Measurements from ENCODE around the gene CELA3B. TPM values are rescaled to one million over a fixed set of nuclear protein-coding genes. Genes with fewer than 3 reads are reported as not detected.

The CELA3B gene
- total and polyA plus RNA-seq, 2 experiments from 2014 or later = 0.33 TPM; not detected in 1

Small RNA genes within 50 kb of the gene (small RNA-seq; reads per million reads assigned to genes)
- gene RN7SL186P (not detected), gene RN7SL386P (not detected), gene RNU6-1022P (not detected), gene RNU6-776P (not detected)

Other genes starting within 250 kb of the CELA3B start
- gene USP48, start 193.9 kb upstream of the CELA3B start, total RNA-seq = 39.5 and 46.7 TPM in 2 replicates
- gene USP48, start 193.9 kb upstream of the CELA3B start, polyA plus RNA-seq = 36.7 and 38.9 TPM in 2 replicates
- 0.10 and 0.20 TPM in 2 replicates for gene LDLRAD2, start 164.8 kb upstream of the CELA3B start, total RNA-seq
- 8.2 and 10.8 TPM in 2 replicates for gene LDLRAD2, start 164.8 kb upstream of the CELA3B start, polyA plus RNA-seq
- gene HSPG2, start 39.7 kb upstream of the CELA3B start, total RNA-seq = 38.3 and 72.4 TPM in 2 replicates
- 81.2 and 91.2 TPM in 2 replicates for gene HSPG2, start 39.7 kb upstream of the CELA3B start, polyA plus RNA-seq
- gene CELA3A, start 24.6 kb downstream of the CELA3B start, total RNA-seq = 2.2 TPM in 1 of 2 replicates, not detected in the other
- gene CELA3A, start 24.6 kb downstream of the CELA3B start, polyA plus RNA-seq = 0.68 TPM in 1 of 2 replicates, not detected in the other
- 351 and 358 TPM in 2 replicates for gene CDC42, start 75.7 kb downstream of the CELA3B start, total RNA-seq
- 48.8 and 69.7 TPM in 2 replicates for gene CDC42, start 75.7 kb downstream of the CELA3B start, polyA plus RNA-seq
- 1.6 and 1.7 TPM in 2 replicates for gene WNT4, start 166.1 kb downstream of the CELA3B start, total RNA-seq
- gene WNT4, start 166.1 kb downstream of the CELA3B start, polyA plus RNA-seq = 4.2 and 5.1 TPM in 2 replicates

All from hepatocyte (in vitro differentiated cells).